HUES48 (cell line): ENCODE data around the gene NDST1.

Experiments used
- H3K27ac ChIP-seq: one replicate; pipeline ENCODE4 v1.7.0; 2013; ENCODE audit warnings: low read depth, low read length, inconsistent platforms
- H3K27me3 ChIP-seq: 2 replicates; pipeline ENCODE4 v1.6.1; 2013; ENCODE audit warnings: mild to moderate bottlenecking, low read length; ENCODE audit not compliant: control insufficient read depth, insufficient read depth
- H3K36me3 ChIP-seq: 2 replicates; pipeline ENCODE4 v1.6.1; 2013; ENCODE audit warnings: low read length; ENCODE audit not compliant: control insufficient read depth, insufficient read depth
- H3K4me1 ChIP-seq: 2 replicates; pipeline ENCODE4 v1.6.1; 2013; ENCODE audit warnings: mild to moderate bottlenecking, low read length; ENCODE audit not compliant: control insufficient read depth, insufficient read depth
- H3K4me3 ChIP-seq: 2 replicates; pipeline ENCODE4 v1.5.1; 2013; ENCODE audit warnings: mild to moderate bottlenecking, low read depth, low read length
- H3K9ac ChIP-seq: 2 replicates; pipeline ENCODE4 v1.6.1; 2013; ENCODE audit warnings: mild to moderate bottlenecking, low read depth, low read length, moderate library complexity
- H3K9me3 ChIP-seq: 2 replicates; pipeline ENCODE4 v1.6.1; 2013; ENCODE audit warnings: low read length; ENCODE audit not compliant: control insufficient read depth, insufficient read depth

The NDST1 gene

DNA sequence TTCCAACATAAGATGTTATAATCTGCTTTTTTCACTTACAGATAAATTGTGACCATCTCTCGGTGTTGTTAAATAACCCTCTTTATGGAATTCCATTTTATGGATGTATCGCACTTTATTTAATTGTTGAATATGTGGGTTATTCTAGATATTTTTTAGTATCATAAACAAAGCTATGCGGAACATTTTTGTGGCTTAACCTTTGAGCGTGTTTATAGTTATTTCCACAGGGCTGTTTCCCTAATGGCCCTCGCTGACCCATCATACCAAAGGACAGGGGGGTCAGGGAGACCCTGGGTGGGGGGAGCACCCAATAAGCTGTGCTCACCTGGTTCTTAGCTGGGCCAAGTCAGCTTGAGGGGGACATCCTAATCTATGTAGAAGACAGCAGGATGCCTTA, 65.3 kb downstream of the NDST1 start:
- Histone ChIP-seq H3K9ac (no peak overlapping the region), H3K27ac (no peak overlapping the region), H3K4me1 (no peaks in the 10 kb centered on the region; the same call in 1 of the 2 replicates), H3K4me3 (no peak overlapping the region), H3K27me3 (no peaks in the 10 kb centered on the region), H3K9me3 (no peaks in the 10 kb centered on the region), H3K36me3 (no peaks in the 10 kb centered on the region)

DNA sequence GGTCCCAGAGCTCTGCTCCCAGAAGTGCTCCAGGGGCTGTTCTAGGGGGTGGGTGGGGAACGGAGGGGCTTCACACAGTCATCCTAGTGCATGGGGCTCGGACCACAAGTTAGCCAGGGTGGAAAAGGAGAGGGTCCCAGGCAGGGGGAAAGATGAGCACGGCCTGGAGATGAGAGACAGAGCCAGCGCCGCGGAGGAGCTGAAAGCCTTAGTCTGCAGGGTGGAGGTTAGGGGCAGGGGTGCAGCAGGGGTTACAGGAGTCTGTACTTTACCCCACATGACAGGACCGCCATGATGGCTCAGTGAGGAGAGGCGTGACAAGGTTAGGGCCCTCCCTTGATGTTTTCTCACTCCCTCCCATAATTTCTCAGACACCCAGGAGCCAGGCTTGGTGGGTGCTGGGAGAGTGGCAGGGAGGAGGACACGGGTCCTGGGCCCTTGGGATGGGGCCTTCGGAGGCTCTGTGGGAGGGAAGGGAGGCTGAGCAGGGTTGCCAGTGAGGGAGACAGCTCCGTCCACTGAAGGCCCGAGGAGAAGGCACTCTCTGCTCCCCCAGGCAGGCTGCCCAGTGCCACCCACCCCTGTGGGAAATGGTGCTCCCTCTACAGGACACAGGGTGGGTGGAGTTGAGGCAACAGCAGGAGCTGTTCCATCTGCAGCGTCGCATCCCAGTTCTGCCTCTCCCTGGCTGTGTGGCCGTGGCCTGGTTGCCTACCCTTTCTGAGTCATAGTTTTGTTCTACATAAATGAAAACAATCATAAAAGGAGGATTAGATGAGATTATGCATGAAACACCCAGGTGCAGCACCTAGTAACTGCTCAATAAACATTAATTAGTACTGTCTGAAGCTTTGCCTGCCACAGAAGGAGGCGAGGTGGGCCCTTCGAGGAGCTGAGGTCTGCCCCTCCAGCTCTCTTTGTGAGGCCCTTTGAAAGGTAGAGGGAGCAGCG, 66.2 kb downstream of the NDST1 start:
- Histone ChIP-seq H3K27ac (no peak overlapping the region), H3K4me3 (no peak overlapping the region), H3K9me3 (no peaks in the 10 kb centered on the region), H3K9ac (no peak overlapping the region), H3K36me3 (no peaks in the 10 kb centered on the region), H3K4me1 (no peaks in the 10 kb centered on the region; the same call in 1 of the 2 replicates), H3K27me3 (no peaks in the 10 kb centered on the region)

DNA sequence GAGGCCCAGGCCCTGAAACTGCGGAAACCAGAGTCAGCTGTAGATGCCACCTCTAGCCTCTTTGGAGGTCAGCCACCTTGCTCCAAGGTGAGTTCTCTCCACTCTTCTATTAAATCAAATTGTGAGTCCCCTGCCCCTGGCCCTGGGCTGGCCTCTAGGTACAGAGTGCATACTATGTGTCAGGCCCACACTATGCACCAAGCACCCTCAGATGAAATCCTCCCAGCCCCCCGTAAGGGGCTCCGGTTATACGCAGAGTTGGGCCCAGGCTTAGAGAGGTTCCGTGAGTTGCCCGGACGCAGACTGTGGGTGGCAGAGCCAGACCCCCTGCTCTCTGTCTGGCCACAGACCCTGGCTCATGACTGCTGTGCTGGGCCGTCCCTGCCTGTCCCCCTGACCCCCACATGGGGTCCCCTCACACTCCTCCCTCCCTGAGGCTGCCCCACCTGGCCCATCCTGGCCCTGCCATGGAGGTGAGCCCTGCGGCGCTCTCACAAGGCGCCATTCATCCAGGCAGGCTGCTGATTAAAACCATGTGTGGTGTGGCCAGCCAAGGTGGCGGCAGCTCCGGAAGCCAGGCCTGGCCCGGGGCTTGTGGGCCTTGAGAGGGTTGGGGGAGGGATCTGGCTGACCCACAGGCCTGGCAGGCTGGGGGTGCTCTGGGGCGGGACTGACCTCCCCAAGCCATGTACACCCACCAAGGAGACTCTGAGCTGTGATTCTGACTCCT, 67.1 kb downstream of the NDST1 start:
- no peak overlapping the region for H3K9ac ChIP-seq
- no peaks in the 10 kb centered on the region for H3K27me3 ChIP-seq
- H3K4me1 ChIP-seq: no peaks in the 10 kb centered on the region; the same call in 1 of the 2 replicates
- no peak overlapping the region for H3K27ac ChIP-seq
- H3K9me3 ChIP-seq: no peaks in the 10 kb centered on the region
- H3K36me3 ChIP-seq: no peaks in the 10 kb centered on the region
- H3K4me3 ChIP-seq: no peak overlapping the region

DNA sequence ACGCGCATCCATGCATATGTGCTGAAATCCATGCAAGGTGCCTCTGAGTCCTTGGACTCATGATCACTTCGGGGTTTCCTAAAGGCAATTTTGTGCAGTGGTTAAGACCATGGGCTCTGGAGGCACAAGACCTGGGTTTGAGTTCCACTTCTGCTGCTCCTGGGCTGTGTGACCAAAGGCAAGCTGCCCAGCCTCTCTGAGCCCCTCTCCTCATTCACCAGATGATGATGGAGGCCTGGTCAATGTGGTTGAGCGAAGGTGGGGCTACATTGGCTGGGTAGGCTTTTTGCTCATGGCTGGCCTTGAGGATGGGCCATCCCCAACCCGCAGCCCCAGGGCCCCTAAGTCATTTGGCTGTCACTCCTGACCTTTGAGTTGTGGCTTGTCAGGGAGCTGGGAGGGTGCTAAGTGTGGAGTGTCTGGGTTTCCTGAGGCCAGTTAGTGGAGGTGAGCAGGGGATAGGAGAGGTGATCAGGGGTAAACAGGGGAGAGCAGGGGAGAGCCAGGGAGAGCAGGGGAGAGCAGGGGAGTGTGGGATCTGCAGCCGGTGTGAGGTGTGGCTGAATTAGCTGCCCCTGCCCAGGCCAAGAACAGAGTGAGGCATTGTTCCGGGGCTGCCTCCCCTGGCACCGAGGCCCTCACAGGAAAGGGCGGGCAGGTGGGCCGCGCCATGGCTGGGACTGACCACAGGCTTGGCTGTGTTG, 68.0 kb downstream of the NDST1 start:
- no peak overlapping the region for H3K27ac ChIP-seq
- no peaks in the 10 kb centered on the region for H3K36me3 ChIP-seq
- H3K27me3 ChIP-seq: no peaks in the 10 kb centered on the region
- H3K4me3 ChIP-seq: no peak overlapping the region
- H3K4me1 ChIP-seq: no peaks in the 10 kb centered on the region; the same call in 1 of the 2 replicates
- H3K9me3 ChIP-seq: no peaks in the 10 kb centered on the region
- H3K9ac ChIP-seq: no peak overlapping the region

DNA sequence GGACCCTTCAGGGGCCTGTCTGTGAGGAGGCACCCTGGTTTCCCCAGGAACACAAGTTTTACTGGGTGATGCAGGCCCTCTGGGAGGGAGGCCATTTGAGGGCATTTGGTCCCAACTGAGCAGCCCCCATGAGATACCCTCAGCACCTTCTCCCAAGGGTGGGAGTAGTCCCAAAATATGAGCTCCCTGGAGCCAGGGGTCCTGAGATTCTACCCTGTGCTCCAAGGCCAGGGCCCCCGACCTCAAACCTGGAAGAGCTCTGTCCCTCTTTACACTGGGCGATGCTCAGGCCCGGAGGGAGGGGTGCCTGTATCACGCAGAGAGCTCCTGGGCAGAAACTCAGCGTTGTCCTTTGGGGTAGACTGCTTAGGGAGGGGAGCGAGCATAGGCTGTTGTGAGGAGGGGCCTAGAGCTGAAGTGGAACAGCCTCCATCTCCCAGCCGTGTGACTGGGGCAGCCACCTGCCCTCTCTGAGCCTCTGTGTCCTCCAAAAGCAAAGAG, 68.6 kb downstream of the NDST1 start:
- no peak overlapping the region for H3K9ac ChIP-seq
- no peaks in the 10 kb centered on the region for H3K36me3 ChIP-seq
- H3K27ac ChIP-seq: no peak overlapping the region
- H3K4me1 ChIP-seq: no peaks in the 10 kb centered on the region; the same call in 1 of the 2 replicates
- H3K9me3 ChIP-seq: no peaks in the 10 kb centered on the region
- no peaks in the 10 kb centered on the region for H3K27me3 ChIP-seq
- H3K4me3 ChIP-seq: no peak overlapping the region

DNA sequence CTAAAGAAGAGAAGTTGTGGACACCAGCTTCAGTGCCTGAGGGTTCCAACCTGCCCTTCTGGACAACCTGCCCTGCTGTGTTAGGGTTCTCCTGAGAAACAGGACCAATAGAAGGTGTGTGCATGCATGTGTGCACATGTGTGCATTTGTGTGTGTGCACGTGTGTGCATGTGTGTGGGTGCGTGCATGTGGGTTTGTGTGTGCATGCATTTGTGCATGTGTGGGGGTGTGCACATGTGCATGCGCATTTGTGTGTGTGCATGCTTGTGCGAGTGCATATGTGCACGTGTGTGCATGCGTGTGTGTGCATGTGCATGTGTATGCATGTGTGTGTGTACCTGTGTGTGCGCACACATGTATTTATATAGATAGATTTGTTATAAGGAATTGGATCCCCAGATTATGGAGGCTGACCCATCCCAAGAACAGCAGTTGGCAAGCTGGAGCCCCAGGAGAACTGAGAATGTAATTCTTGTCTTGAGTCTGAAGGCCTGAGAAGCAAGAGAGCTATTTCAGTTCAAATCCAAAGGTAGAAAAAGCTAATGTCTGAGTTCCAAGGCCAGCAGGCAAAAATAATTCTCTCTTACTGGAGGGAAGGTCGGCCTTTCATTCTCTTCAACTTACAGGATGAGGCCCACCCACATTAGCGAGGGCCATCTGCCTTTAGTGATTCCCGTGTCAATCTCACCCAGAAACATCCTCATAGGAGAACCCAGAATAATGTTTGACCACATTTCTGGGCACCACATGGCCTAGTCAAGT, 69.6 kb downstream of the NDST1 start:
- H3K27ac ChIP-seq: no peak overlapping the region

DNA sequence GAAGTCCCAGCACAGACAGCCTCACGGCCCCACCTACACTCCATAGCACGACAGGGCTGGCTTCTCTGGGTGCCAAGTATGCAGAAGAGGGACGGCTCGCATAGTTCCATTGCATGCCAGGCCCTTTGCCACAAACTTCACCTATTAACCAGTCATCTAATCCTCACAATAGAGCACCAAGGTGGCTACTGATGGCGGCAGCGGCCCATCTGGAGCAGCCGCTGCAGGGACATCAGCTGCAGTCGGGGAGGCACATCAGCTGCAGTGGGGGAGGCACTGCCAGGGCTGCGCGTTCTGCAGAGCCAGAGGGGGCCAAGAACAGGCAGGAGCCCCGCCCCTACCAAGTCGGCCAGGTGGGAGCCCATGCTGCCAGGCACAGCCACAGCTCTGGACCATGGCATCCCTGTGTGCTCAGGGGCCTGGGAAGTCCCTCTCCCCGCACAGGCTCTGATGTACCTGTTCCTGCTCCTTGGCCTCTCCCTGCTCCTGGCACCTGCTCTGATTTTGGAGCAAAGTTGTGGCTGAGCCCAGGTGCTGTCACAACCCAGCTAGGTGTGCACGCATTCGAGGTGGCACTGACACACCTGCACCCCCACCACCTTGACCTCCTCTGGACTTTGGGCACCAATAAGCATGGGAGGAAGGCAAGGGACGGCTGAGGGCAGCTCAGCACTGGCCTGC, 71.0 kb downstream of the NDST1 start:
- H3K36me3 ChIP-seq: no peaks in the 10 kb centered on the region
- H3K27me3 ChIP-seq: no peaks in the 10 kb centered on the region
- no peak overlapping the region for H3K27ac ChIP-seq
- no peak overlapping the region for H3K4me3 ChIP-seq
- H3K9ac ChIP-seq: no peak overlapping the region
- no peaks in the 10 kb centered on the region for H3K9me3 ChIP-seq
- peaks cover 4% of the 10 kb centered on the region; the same call in 1 of the 2 replicates for H3K4me1 ChIP-seq

More for the DNA sequence above, 69.6 kb downstream of the NDST1 start:
- Histone ChIP-seq H3K9ac (no peak overlapping the region), H3K36me3 (no peaks in the 10 kb centered on the region), H3K4me3 (no peak overlapping the region), H3K9me3 (no peaks in the 10 kb centered on the region), H3K27me3 (no peaks in the 10 kb centered on the region), H3K4me1 (peaks cover 2% of the 10 kb centered on the region; the same call in 1 of the 2 replicates)

DNA sequence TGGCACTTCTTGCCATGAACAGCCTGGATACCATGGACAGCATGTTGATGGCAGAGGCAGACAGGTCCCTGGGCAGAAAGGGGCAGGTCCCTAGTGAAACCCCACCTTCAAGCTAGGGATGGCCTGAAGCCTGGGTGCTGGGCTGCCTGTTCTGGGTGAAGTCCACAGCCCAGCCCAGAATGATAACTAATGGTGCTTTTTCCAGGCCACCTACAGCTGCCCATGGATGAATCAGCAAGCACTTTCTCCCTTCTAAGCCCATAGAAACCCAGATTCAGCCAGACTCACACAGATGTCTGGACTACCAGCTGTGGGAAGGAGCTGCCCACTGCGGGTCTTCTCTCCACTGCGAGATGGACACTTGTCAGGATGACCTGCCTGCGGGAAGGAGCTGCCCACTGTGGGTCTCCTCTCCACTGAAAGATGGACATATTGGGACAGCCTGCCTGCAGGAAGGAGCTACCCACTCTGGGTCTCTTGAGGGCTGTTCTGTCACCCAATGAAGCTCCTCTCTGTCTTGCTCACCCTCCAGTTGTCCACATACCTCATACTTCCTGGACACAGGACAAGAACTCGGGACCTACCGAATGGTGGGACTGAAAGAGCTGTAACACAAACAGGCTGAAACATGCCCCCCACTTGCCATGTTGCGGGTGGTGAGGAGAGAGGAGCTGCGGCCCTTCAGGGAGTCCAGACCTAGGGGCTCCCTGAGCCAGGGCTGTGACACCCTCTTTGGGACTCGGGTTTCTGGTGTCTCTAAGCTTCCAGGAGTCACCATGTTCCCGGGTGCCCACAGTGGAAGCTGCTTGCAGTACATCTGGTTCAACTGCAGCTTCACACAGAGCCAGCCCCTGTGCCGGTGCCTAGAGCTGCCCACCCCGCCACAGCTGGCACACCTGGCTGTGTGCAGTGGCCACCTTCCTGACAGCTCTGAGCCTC, 71.8 kb downstream of the NDST1 start:
- no peaks in the 10 kb centered on the region for H3K27me3 ChIP-seq
- no peaks in the 10 kb centered on the region for H3K36me3 ChIP-seq
- H3K27ac ChIP-seq: no peak overlapping the region
- H3K4me1 ChIP-seq: peaks cover 4% of the 10 kb centered on the region; the same call in 1 of the 2 replicates
- no peak overlapping the region for H3K4me3 ChIP-seq
- H3K9me3 ChIP-seq: no peaks in the 10 kb centered on the region
- H3K9ac ChIP-seq: no peak overlapping the region

DNA sequence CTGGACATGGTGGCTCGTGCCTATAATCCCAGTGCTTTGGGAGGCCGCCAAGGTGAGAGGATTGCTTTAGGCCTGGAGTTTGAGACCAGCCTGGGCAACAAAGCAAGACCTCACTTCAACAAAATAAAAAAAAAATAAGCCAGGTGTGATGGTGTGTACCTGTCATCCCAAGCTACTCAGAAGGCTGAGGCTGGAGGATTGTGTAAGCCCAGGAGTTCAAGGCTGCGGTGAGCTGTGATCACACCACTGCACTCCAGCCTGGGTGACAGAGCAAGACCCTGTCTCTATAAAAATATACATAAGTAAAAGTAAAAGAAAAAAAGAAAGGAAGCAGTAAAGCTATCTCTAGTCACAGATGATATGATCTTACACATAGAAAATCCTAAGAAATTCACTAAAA, 73.0 kb downstream of the NDST1 start:
- H3K27me3 ChIP-seq: no peaks in the 10 kb centered on the region
- no peak overlapping the region for H3K27ac ChIP-seq
- H3K9me3 ChIP-seq: no peaks in the 10 kb centered on the region
- H3K4me1 ChIP-seq: peaks cover 4% of the 10 kb centered on the region; the same call in 1 of the 2 replicates
- H3K36me3 ChIP-seq: no peaks in the 10 kb centered on the region
- no peak overlapping the region for H3K4me3 ChIP-seq
- no peak overlapping the region for H3K9ac ChIP-seq
